Stimulated activated effector memory CD8-positive, alpha-beta T cell treated with anti-CD3 and anti-CD28 coated beads, Interleukin-12 subunit alpha, Interleukin-12 subunit beta, amount 100 ng/mL, for 72 hours (primary cell): ENCODE data around the gene NXPE3.

Source experiments
- ATAC-seq: fragments of 150-1000 bp; cut with Tn5 transposase; 2 replicates; pipeline ENCODE4 v1.10.0; 2021
- DNase-seq, 2 donors: peaks; one replicate each; pipeline ENCODE4 v3.0.0; 2021 to 2022; ENCODE audit warnings: low spot score in 2 of 2
- H3K27ac Mint-ChIP-seq: one replicate; pipeline ENCODE4 v1.8.0; 2022; ENCODE audit warnings: mild to moderate bottlenecking, mixed read lengths
- H3K36me3 Mint-ChIP-seq: one replicate; pipeline ENCODE4 v1.8.0; 2022; ENCODE audit warnings: mild to moderate bottlenecking, mixed read lengths
- H3K4me1 Mint-ChIP-seq: one replicate; pipeline ENCODE4 v1.8.0; 2022; ENCODE audit warnings: mixed read lengths
- H3K4me3 Mint-ChIP-seq: one replicate; pipeline ENCODE4 v1.8.0; 2022; ENCODE audit warnings: mild to moderate bottlenecking, mixed read lengths
- H3K9me3 Mint-ChIP-seq: one replicate; pipeline ENCODE4 v1.8.0; 2022; ENCODE audit warnings: mixed read lengths

Gene NXPE3

DNA sequence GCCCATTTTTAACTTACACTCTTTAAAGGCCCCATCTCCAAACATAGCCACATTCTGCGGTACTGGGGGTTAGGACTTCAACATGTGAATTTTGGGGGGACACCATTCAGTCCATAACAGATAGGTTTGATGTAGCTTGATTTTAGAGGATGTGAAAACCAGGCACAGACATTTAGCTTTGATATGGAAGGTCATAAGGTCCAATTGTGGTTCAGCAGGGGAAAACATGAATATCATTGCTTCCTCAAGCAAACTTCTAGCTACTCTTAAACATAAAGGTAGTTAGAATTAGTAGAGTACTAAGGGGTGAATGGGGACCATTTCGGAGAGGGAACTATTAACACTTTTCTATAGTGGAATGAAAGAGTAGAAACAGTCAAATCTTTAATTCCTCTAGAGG lies 56.7 kb downstream of the NXPE3 start:
- ATAC-seq (no peak), DNase-seq (no peak)
- Mint-ChIP-seq H3K4me3 (no peak overlapping the region), H3K27ac (no peak overlapping the region), H3K4me1 (peaks cover 60% of the 10 kb centered on the region), H3K9me3 (no peaks in the 10 kb centered on the region), H3K36me3 (peaks cover 80% of the 10 kb centered on the region)

DNA sequence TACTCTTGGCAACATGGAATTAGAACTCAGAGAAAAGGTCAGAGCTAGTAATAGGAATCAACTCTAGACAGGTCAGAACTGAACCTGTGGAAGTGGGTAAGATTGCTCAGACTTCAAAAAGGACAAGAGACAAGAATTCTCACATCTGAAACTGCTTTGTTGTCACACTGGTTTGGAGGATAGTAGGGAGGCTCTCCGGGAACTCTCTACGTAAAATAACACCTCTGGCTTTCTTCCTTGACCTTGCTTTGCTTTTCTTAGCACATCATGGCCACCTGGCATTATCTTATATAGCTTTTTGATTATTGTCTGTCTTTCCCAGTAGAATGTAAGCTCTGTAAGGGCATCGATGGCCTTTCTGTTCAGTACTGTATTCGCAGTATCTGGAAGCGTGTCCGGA lies 57.1 kb downstream of the NXPE3 start:
- H3K9me3 Mint-ChIP-seq, result no peaks in the 10 kb centered on the region
- H3K4me1 Mint-ChIP-seq, result peaks cover 58% of the 10 kb centered on the region
- peaks cover 80% of the 10 kb centered on the region for H3K36me3 Mint-ChIP-seq
- no peak for ATAC-seq
- no peak for DNase-seq
- H3K27ac Mint-ChIP-seq, result no peak overlapping the region
- H3K4me3 Mint-ChIP-seq, result no peak overlapping the region

DNA sequence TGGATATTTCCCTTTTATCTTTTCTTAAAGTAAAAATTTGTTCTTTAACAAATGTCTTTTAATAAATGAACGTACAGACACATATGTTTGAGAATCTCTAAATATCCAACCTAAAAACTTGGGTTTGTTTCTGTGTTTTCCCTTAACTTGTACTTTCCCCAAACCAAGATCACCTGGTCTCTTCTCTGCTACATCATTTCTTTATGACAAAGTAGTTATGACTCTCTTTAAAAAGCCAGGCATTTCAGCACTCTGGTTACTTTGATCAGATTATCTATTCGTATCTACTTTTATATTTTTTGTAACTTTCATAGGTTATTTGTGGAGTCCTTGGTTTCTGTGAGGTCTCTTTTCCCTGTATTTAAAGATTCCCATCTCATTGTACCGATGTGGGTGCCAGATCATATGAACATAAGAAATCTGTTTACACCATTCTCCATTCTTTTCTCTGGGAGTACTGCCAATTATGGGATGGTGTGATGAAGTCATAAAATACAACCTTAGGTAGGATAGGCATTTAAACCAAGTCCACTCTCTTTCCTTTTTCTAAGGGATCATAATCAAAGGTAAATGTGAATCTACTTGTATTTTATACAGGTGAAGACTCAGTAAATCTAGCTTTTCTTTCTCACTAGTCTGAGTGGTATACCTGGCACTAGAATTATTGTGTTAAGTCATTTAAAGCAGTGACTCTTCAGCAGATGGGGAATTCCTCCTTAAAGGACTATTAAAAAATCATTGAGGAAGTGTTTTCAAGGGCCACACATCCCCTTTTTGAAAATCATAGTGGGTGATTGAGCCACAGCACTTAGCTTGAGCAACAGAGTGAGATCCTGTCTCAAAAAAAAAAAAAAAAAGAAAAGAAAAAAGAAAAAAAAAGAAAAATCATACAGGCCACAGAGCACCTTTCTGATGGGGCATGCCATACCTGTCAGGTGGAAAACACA lies 57.9 kb downstream of the NXPE3 start:
- Mint-ChIP-seq H3K4me3 (no peak overlapping the region), H3K27ac (no peak overlapping the region), H3K36me3 (peaks cover 75% of the 10 kb centered on the region), H3K9me3 (no peaks in the 10 kb centered on the region), H3K4me1 (peaks cover 53% of the 10 kb centered on the region)
- DNase-seq (no peak), ATAC-seq (no peak)

DNA sequence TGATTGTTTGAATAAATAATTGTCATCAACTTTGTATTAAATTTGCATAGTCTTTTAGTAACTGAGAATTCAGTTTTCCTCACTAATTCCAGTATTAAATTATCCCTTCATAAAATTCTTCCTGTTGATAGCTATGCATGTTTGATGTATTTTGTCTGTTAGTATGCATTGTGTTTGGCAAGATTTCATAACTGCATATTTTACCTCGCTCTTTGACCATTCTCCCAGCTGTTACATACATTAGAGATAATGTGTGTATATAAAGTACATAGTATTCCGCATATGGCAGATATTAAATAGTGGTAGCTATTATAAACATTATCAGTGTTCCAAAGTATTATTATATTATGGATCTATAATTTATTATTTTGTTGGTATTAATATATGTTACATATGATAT lies 59.7 kb downstream of the NXPE3 start:
- H3K9me3 Mint-ChIP-seq, result no peaks in the 10 kb centered on the region
- no peak for ATAC-seq

DNA sequence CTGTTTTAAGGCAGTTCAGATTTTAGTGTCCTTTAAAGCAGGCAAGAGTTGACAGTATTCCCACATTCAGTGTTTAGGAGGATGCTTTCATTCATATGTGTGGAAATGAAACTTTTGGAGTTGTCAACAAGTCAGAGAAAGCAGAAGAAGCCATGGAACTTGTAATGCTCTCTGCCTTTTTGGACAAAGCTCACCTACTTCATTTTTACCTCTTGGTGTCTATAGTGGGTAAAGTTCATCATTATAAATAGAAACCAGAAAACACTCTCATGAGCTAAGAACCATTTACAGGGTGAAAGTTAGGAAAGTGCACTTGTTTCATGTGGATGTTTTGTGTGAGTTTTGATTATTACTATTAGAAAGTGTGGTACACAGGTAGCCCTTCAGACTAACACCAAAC lies 61.1 kb downstream of the NXPE3 start:
- Mint-ChIP-seq H3K9me3 (no peaks in the 10 kb centered on the region), H3K4me1 (peaks cover 27% of the 10 kb centered on the region), H3K4me3 (no peak overlapping the region), H3K36me3 (peaks cover 58% of the 10 kb centered on the region), H3K27ac (no peak overlapping the region)
- ATAC-seq, result no peak
- DNase-seq, result no peak

More for the DNA sequence above, 59.7 kb downstream of the NXPE3 start:
- Mint-ChIP-seq H3K4me3 (no peak overlapping the region), H3K27ac (no peak overlapping the region), H3K36me3 (peaks cover 70% of the 10 kb centered on the region), H3K4me1 (peaks cover 39% of the 10 kb centered on the region)
- DNase-seq, result no peak

DNA sequence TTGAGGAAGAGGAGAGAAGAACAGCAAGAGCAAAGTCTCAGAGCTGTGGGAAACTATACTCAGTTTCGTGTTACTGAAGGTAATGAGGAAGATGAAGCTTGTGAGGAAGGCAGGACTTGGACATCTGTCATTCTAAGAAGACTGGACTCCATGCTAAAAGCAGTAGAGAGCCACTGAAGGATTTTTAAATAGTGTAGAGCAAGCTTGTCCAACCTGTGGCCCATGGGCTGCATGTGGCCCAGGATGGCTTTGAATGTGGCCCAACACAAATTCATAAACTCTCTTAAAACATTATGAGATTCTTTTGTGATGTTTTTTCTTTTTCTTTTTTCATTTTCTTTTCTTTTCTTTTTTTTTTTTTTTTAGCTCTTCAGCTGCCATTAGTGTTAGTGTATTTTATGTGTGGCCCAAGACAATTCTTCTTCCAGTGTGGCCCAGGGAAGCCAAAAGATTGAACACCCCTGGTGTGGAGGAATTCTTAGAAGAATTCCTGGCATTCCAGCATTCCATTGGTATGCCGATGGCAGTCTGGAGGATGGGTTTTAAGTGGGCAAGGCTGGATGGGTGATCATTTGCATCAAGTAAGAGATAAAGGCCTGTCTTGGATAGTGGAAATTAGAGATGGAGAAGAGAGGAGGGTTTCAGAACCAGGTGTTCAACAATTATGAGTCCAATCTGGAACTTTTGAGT lies 63.4 kb downstream of the NXPE3 start:
- DNase-seq (no peak), ATAC-seq (no peak)
- Mint-ChIP-seq H3K27ac (no peak overlapping the region), H3K4me3 (no peak overlapping the region), H3K4me1 (peaks cover 13% of the 10 kb centered on the region), H3K9me3 (no peaks in the 10 kb centered on the region), H3K36me3 (peaks cover 42% of the 10 kb centered on the region)

DNA sequence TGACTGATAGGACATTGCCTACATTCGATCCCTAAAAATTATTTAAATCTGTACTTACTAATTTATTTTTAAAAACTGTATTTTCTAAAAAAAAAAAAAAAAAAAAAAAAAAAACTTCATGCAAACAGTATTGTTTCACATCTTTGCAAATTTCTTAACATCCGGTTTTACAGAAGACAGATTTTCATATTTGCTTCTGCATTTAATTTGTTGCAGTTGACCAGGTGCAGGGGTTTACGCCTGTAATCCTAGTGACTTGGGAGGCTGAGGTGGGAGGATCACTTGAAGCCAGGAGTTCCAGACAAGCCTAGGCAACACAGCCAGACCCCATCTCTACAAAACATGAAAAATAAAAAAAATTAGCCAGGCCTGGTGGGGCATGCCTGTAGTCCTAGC lies 63.9 kb downstream of the NXPE3 start:
- H3K4me3 Mint-ChIP-seq, result no peak overlapping the region
- ATAC-seq, result no peak
- no peaks in the 10 kb centered on the region for H3K9me3 Mint-ChIP-seq
- peaks cover 37% of the 10 kb centered on the region for H3K36me3 Mint-ChIP-seq
- no peak for DNase-seq
- H3K27ac Mint-ChIP-seq, result no peak overlapping the region
- H3K4me1 Mint-ChIP-seq, result peaks cover 12% of the 10 kb centered on the region

DNA sequence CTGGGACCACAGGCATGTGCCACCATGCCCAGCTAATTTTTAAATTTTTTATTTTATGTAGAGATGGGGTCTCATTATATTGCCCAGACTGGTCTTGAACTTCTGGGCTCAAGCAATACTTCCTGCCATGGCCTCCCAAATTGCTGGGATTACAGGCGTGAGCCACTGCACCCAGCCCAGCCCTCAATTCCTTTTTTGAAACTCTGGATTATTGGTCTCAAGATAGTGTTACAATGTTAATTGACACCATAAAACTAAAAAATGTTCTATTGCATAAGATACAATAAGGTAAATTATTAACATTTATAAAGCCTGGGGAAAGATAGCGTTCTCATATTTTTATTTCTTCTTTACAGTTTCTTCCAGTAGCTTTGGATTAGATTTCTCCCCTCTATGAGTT lies 66.4 kb downstream of the NXPE3 start:
- Mint-ChIP-seq H3K4me3 (no peak overlapping the region), H3K9me3 (no peaks in the 10 kb centered on the region), H3K27ac (no peak overlapping the region), H3K36me3 (peaks cover 31% of the 10 kb centered on the region), H3K4me1 (peaks cover 19% of the 10 kb centered on the region)
- no peak for ATAC-seq
- DNase-seq, result no peak

DNA sequence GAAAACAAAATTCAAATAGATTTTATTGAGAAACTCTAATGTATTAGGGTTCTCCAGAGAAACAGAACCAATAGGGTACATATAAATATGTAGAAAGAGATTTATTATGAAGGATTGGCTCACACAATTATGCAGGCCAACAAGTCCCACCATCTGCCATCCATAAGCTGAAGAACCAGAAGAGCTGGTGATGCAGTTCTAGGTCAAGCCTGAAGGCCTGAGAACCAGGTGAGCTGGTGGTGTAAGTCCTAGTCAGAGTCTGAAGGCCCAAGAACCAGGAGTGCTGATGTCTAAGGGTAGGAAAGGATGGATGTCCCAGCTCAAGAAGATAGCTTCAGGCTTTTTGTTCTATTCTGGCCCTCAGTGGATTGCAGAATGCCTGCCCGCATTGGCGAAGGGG lies 67.7 kb downstream of the NXPE3 start:
- DNase-seq, result no peak
- peaks cover 28% of the 10 kb centered on the region for H3K4me1 Mint-ChIP-seq
- no peak overlapping the region for H3K4me3 Mint-ChIP-seq
- no peaks in the 10 kb centered on the region for H3K9me3 Mint-ChIP-seq
- no peak overlapping the region for H3K27ac Mint-ChIP-seq
- H3K36me3 Mint-ChIP-seq, result peaks cover 44% of the 10 kb centered on the region
- ATAC-seq, result no peak

DNA sequence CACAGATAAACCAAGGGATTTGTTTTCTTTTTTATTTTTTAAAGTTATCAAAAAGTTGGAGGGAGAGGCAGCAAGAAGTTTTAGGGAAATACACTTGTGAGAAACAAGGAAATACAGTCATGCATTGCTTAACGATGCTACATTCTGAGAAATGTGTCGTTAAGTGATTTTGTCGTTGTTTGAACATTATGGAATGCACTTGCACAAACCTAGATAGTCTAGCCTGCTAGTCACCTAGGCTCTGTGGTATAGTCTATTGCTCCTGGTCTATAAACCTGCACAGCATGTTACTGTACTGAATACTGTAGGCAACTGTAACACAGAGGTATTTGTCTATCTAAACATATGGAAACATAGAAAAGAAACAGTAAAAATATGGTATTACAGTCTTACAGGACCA lies 68.3 kb downstream of the NXPE3 start:
- no peak for ATAC-seq
- Mint-ChIP-seq H3K36me3 (peaks cover 44% of the 10 kb centered on the region), H3K4me3 (no peak overlapping the region), H3K4me1 (peaks cover 28% of the 10 kb centered on the region), H3K27ac (no peak overlapping the region), H3K9me3 (no peaks in the 10 kb centered on the region)
- DNase-seq, result no peak

DNA sequence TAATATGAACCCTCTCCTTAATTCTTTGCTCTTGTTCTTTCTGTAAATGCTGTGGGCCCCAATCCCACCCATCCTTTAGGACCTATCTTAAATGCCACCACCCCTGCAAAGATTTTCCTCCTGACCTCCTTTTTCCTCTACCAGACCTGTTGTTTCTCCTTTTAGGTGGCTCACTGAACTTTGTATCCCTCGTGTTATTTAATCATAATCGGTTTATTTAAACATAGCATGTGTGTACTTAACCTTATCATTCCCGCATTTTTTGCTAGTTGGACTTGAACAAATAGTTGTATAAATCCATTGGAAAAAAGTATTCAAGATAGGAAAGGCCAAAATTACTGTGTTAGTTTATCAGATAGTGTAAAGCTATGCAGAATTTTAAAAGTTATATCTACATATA lies 69.3 kb downstream of the NXPE3 start:
- ATAC-seq, result no peak

DNA sequence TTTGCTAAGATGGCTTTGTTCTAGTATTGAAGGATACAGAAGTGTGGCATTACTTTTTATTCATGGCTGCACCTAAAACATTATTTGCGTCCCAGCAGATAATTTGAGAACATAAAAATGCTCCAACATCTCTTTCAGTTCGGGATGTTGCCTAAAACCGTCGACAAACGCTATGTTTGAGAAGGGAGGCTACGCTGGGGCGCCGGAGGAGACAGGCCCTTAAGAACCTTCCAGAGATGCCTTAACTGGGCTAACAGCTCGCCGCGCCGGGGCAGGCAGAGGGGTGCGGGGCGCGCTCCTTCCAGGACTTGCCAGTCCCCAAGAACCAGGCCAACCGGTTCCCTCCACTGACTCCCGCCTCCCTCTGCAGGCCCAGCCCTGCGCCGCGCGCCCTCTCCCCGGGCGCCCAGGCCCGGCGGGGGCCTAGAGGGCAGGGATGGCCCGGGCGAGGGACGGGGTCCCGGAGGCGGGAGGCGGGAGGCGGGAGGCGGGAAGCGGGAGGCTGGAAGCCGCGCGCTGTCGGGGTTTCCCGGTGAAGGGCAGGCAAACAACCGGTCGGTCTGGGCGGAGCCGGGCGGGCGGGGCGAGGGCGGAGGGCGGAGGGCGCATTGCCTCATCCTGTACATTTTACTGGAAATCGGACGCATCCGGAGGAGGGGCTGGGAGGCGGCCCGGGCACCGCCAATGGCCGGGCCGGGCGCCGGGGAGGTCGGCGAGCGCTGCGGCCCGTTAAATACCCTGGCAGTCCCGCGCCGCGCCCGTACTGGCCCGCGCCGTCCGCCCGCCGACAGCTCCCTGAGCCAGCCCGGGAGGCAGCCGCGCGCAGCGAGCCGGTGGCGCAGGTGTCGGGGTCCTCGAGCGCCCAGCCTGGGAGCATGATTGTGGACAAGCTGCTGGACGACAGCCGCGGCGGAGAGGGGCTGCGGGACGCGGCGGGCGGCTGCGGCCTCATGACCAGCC lies 70.0 kb downstream of the NXPE3 start, which contains the start of gene NFKBIZ:
TSS of gene NFKBIZ (plus strand) at position 761 of the 960 bp plus-strand sequence. CDS start at position 876, 115 bp downstream.
- DNase-seq (peak; percentile 82 to 95), ATAC-seq (peak; percentile 82)
- Mint-ChIP-seq H3K36me3 (peaks cover 52% of the 10 kb centered on the region), H3K27ac (peak within 1 kb of the TSS; percentile 99), H3K9me3 (no peaks in the 10 kb centered on the region), H3K4me3 (peak within 1 kb of the TSS; percentile 92), H3K4me1 (peaks cover 45% of the 10 kb centered on the region)

More for the DNA sequence above, 69.3 kb downstream of the NXPE3 start:
- peak overlapping the region; percentile 92 for H3K4me3 Mint-ChIP-seq
- peak overlapping the region; percentile 89 for H3K27ac Mint-ChIP-seq
- H3K36me3 Mint-ChIP-seq, result peaks cover 45% of the 10 kb centered on the region
- DNase-seq, result no peak
- no peaks in the 10 kb centered on the region for H3K9me3 Mint-ChIP-seq
- H3K4me1 Mint-ChIP-seq, result peaks cover 37% of the 10 kb centered on the region

DNA sequence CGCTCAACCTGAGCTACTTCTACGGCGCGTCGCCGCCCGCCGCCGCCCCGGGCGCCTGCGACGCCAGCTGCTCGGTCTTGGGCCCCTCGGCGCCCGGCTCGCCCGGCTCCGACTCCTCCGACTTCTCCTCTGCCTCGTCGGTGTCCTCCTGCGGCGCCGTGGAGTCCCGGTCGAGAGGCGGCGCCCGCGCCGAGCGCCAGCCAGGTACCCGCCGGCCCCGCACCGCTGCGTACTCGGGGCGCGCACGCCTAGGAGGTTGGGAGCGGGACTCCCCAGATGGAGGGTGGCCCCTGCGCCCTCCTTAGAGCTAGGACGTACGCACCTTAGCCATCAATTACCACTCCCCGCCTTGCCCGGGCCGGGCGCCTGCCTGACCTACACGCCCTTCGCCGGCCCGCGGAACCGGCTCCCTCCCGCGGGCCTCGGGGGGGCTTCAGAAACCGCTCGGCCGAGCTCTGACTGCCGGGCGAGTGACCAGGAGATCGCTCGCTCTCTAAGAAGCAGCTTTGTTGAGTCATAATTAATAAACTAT lies 70.8 kb downstream of the NXPE3 start:
- Mint-ChIP-seq H3K27ac (peak overlapping the region; percentile 99), H3K4me1 (peaks cover 52% of the 10 kb centered on the region), H3K4me3 (peak overlapping the region; percentile 92), H3K9me3 (no peaks in the 10 kb centered on the region), H3K36me3 (peaks cover 59% of the 10 kb centered on the region)
- ATAC-seq (peak; percentile 48), DNase-seq (peak; percentile 50 to 81)

DNA sequence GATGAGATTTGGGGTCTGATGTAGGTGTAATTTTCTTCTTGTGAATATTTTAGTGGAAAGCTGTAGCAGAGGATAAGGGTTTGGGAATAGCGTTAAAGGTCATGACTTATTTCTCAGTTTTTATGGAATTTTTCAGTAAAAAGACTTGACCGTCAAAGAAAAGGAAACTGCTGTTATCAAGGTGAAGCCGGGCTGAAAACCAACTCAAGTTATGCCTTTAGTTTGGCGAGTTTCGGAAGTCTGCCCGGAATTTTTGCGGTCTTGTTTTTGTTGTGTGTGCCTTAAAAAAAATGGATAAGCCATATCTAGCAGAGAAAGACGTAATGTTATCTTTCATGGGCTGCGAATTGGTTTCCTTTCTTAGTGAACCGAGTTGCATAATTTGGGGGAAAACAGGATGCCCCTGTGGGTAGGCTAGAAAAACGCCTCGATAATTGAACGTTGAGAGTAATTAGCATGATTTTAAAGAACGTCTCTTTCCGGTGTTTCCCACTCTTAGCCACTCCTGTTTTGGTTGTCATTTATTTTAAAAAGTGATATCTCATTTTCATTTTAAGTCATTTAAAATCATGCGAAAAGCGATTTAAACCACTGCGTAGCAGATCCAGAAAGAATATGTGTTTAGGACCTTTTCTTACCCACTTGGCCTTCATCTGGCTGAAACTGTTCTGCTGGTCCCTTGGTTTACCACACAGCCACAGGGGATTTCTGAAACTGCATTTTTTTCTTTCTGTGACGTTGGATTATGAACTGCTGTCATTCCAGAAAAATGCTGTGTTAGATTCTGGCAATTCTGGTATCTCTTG lies 71.4 kb downstream of the NXPE3 start:
- H3K36me3 Mint-ChIP-seq, result peaks cover 66% of the 10 kb centered on the region
- peak overlapping the region; percentile 99 for H3K27ac Mint-ChIP-seq
- H3K4me1 Mint-ChIP-seq, result peaks cover 59% of the 10 kb centered on the region
- peak; percentile 27 to 78 for DNase-seq
- H3K4me3 Mint-ChIP-seq, result peak overlapping the region; percentile 92
- peak; percentile 68 for ATAC-seq
- H3K9me3 Mint-ChIP-seq, result no peaks in the 10 kb centered on the region
